Glutamatergic neuron (in vitro differentiated cells): ENCODE measurements around the gene HEXB. TPM values are rescaled to one million over a fixed set of nuclear protein-coding genes. Genes with fewer than 3 reads are reported as not detected.

Experiments used
- DNase-seq: peaks from one replicate; pipeline ENCODE4 v3.0.0; 2022
- H3K27ac Mint-ChIP-seq: one replicate; pipeline ENCODE4 v1.8.0; 2020; ENCODE audit warnings: mild to moderate bottlenecking, mixed read lengths, inconsistent platforms; ENCODE audit not compliant: unreplicated experiment
- H3K27me3 Mint-ChIP-seq: one replicate; pipeline ENCODE4 v1.8.0; 2020; ENCODE audit warnings: mild to moderate bottlenecking, moderate library complexity, mixed read lengths, inconsistent platforms; ENCODE audit not compliant: unreplicated experiment
- H3K36me3 Mint-ChIP-seq: one replicate; pipeline ENCODE4 v1.8.0; 2020; ENCODE audit warnings: mild to moderate bottlenecking, mixed read lengths, inconsistent platforms; ENCODE audit not compliant: unreplicated experiment
- H3K4me1 Mint-ChIP-seq: one replicate; pipeline ENCODE4 v1.8.0; 2020; ENCODE audit warnings: mild to moderate bottlenecking, low read depth, mixed read lengths, inconsistent platforms; ENCODE audit not compliant: unreplicated experiment
- H3K4me3 Mint-ChIP-seq: one replicate; pipeline ENCODE4 v1.8.0; 2020; ENCODE audit warnings: mild to moderate bottlenecking, mixed read lengths, inconsistent platforms; ENCODE audit not compliant: unreplicated experiment
- H3K9me3 Mint-ChIP-seq: one replicate; pipeline ENCODE4 v1.8.0; 2020; ENCODE audit warnings: mild to moderate bottlenecking, moderate library complexity, mixed read lengths, inconsistent platforms; ENCODE audit not compliant: unreplicated experiment
- total RNA-seq: library from RNA; stranded (reverse); fragmentation: NEBNext Ultra II Directional; extraction: Animal tissue kit (Norgen Biotek cat#: 25700); gene quantifications from one replicate; pipeline ENCODE4 v1.2.1, GENCODE V29; 2021; ENCODE audit not compliant: unreplicated experiment
- TF ChIP-seq, protein P1 (sequence below): fragments of 200-600 bp; sonication (generic); IDR thresholded peaks from one replicate; pipeline ENCODE4 v1.5.0; 2021; ENCODE audit not compliant: partially characterized antibody, unreplicated experiment

The HEXB gene
- total RNA-seq, 1 donor from 2014 or later, result 13.5 TPM

DNA sequence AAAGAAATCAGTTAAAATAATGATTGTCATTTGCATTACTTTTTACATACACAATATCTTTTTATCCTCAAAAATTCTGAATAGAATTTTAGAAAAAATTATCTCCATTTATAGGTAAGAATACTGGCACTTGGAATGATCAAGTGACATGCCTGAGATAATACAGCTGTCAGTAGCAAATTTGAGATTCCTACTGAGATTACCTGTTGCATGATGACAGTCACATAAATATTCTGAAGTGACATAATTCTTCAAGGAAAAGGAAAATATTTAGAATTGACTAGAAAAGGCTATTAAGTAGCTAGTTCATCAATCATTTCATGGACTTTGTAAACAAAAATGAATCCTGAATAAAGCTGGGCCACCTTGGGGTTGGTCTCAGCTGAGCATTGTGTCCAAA lies 29.3 kb upstream of the HEXB start:
- peaks cover 4% of the 10 kb centered on the region for H3K9me3 Mint-ChIP-seq
- H3K27ac Mint-ChIP-seq, result no peak overlapping the region
- no peak overlapping the region for H3K4me3 Mint-ChIP-seq
- no peak for DNase-seq
- H3K4me1 Mint-ChIP-seq, result peaks cover 13% of the 10 kb centered on the region
- TF ChIP-seq, protein P1, sequence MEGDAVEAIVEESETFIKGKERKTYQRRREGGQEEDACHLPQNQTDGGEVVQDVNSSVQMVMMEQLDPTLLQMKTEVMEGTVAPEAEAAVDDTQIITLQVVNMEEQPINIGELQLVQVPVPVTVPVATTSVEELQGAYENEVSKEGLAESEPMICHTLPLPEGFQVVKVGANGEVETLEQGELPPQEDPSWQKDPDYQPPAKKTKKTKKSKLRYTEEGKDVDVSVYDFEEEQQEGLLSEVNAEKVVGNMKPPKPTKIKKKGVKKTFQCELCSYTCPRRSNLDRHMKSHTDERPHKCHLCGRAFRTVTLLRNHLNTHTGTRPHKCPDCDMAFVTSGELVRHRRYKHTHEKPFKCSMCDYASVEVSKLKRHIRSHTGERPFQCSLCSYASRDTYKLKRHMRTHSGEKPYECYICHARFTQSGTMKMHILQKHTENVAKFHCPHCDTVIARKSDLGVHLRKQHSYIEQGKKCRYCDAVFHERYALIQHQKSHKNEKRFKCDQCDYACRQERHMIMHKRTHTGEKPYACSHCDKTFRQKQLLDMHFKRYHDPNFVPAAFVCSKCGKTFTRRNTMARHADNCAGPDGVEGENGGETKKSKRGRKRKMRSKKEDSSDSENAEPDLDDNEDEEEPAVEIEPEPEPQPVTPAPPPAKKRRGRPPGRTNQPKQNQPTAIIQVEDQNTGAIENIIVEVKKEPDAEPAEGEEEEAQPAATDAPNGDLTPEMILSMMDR, result no peak
- peaks cover 8% of the 10 kb centered on the region for H3K36me3 Mint-ChIP-seq
- peaks cover 3% of the 10 kb centered on the region for H3K27me3 Mint-ChIP-seq

DNA sequence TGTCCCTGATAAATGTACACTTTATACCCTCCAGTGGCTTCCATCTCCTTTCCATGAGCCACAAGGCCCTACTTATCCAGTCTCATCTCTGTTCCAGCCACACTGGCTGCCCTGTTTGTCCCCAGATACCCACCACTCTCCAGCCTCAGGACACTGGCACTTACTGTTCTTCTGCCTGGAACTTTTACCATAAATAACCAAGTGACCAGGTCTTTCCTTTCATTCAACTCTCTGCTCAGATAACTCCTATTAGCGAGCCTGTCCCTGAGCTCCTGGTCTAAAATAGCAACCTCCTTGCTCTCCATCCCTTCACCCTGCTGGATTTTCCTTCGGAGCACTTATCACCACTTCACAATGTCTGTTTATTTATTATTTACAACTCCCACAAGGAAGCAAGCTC lies 27.9 kb upstream of the HEXB start:
- H3K4me3 Mint-ChIP-seq, result no peak overlapping the region
- TF ChIP-seq, protein P1, result no peak
- no peak overlapping the region for H3K27ac Mint-ChIP-seq
- peaks cover 8% of the 10 kb centered on the region for H3K36me3 Mint-ChIP-seq
- peaks cover 3% of the 10 kb centered on the region for H3K27me3 Mint-ChIP-seq
- no peak for DNase-seq
- peaks cover 21% of the 10 kb centered on the region for H3K4me1 Mint-ChIP-seq
- H3K9me3 Mint-ChIP-seq, result peaks cover 6% of the 10 kb centered on the region

- Mint-ChIP-seq H3K36me3 (peaks cover 8% of the 10 kb centered on the region), H3K9me3 (peaks cover 6% of the 10 kb centered on the region), H3K27ac (no peak overlapping the region), H3K4me3 (no peak overlapping the region), H3K27me3 (peaks cover 3% of the 10 kb centered on the region), H3K4me1 (peaks cover 21% of the 10 kb centered on the region)
- TF ChIP-seq, protein P1, result no peak
- no peak for DNase-seq
These were observed 25.9 kb upstream of the HEXB start for GRCh38 chr5:74659172-74659571.

DNA sequence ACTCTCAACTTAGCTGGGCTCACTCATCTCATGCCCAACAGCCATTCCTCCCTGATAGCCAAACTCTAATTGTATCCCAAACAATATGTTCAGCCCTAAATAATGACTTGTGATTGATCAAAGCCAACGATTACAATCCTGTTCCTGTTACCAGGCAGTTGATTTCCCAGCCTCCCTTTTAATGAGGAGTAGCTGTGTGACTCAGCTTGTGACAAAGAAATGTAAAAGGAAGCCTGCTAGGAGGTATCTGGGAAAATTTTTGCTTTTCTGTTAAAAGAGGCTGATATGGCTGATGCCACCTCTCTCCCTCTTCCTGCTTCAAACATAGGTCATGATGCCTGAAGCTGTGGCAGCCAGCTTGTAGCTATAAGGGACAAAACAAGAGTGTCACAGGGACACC lies 24.9 kb upstream of the HEXB start:
- H3K4me3 Mint-ChIP-seq, result no peak overlapping the region
- TF ChIP-seq, protein P1, result no peak
- H3K9me3 Mint-ChIP-seq, result peaks cover 4% of the 10 kb centered on the region
- no peaks in the 10 kb centered on the region for H3K27me3 Mint-ChIP-seq
- H3K36me3 Mint-ChIP-seq, result peaks cover 8% of the 10 kb centered on the region
- peaks cover 18% of the 10 kb centered on the region for H3K4me1 Mint-ChIP-seq
- no peak for DNase-seq
- no peak overlapping the region for H3K27ac Mint-ChIP-seq

DNA sequence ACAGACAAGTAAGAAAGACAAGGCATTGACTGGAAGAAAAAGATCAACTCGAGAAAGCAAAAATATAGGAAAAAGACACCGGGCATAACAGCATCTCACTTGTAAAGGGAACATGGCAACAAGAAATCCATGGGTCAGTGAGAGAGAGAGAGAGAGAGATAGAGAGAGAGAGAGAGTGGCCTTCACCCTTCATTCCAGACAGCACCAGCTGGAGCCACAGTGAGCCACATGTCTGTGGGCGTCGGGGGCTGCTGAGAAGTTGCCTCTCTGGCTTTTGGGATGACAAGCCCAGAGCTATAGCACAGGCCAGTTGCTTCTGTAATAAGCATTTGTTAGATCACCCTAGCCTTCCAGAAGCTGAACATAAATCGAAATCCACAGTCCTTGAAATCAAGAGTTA lies 24.2 kb upstream of the HEXB start:
- Mint-ChIP-seq H3K4me3 (peak overlapping the region; percentile 28), H3K27ac (peak overlapping the region; percentile 69), H3K27me3 (no peaks in the 10 kb centered on the region), H3K9me3 (peaks cover 4% of the 10 kb centered on the region), H3K4me1 (peaks cover 18% of the 10 kb centered on the region), H3K36me3 (peaks cover 8% of the 10 kb centered on the region)
- TF ChIP-seq, protein P1, result no peak
- DNase-seq, result no peak
